Measurements from ENCODE around the gene PLXNB2. TPM values are rescaled to one million over a fixed set of nuclear protein-coding genes. Genes with fewer than 3 reads are reported as not detected.

PLXNB2 gene
- total and polyA plus RNA-seq, 4 experiments from 2014 or later, result 0.40 to 4.6 (median 2.8) TPM; not detected in 1

GRCh38 chr22:50319503-50319951, 12.1 kb upstream of the PLXNB2 start:
- H3K27me3 ChIP-seq (ENCODE audit: insufficient read depth, low read length), result no peaks in the 10 kb centered on the region
- Mint-ChIP-seq H3K27ac (no peak overlapping the region), H3K4me3 (peak overlapping the region in 1 of 8 donors; percentile 25), H3K4me1 (peaks cover 2 to 8% (median 5%) of the 10 kb centered on the region in 4 donors), H3K27me3 (no peaks in the 10 kb centered on the region), H3K36me3 (no peaks in the 10 kb centered on the region), H3K9me3 (no peaks in the 10 kb centered on the region)
- DNase-seq, result peak in 1 of 5 donors; percentile 27
- no peaks in the 10 kb centered on the region for H3K9me3 ChIP-seq (ENCODE audit: control insufficient read depth in 1 of 2, low read length in 2 of 2)
- peaks cover 9% of the 10 kb centered on the region for H3K4me1 ChIP-seq (ENCODE audit: insufficient read depth, low read length)
- H3K4me3 ChIP-seq (ENCODE audit: low read length in 2 of 2), result no peak overlapping the region
- ChIA-PET CTCF (ENCODE audit: partially characterized antibody) (no interaction called here), POLR2A (ENCODE audit: partially characterized antibody) (no interaction called here)
- no peaks in the 10 kb centered on the region for H3K36me3 ChIP-seq (ENCODE audit: insufficient read depth, low read length)
- intact Hi-C loops (cut with micrococcal nuclease), result no loop called here
- no peak overlapping the region for H3K27ac ChIP-seq (ENCODE audit: low read depth, low read length)

DNA sequence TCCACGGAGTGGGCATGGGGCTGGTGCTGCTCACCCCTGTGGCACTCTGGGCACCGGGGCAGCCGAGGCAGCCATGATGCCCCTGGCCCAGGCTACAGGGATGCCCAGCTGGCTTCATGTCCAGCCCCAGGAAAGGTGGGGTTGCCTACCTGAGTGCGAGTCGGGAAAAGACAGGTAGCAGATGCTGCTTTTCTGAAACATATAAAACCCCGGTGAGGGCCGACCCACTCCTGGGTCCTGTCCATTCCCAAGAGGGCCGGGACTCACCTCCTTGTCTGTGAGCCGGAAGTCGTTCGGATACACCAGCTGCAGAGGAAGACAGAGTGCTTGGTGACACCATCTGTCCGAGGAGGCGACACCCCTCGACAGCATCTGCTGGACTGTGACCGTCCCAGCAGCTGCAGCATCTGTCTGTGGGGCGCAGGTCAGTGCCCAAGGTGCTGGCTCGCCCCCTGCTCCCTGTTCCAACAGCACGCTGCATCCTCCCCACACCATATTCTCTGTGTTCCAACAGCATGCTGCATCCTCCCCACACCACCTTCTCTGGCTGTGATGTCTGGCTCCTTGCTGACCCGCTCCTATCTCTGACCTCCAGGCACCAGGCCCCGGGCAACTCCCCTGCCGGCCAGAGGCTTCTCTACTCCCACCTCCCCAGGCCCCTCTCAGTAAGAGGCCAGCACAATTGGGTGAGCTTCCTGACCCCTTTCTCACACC, 11.4 kb upstream of the PLXNB2 start:
- H3K27ac ChIP-seq (ENCODE audit: low read depth, low read length), result no peak overlapping the region
- H3K9me3 ChIP-seq (ENCODE audit: control insufficient read depth in 1 of 2, low read length in 2 of 2), result no peaks in the 10 kb centered on the region
- intact Hi-C loops (cut with micrococcal nuclease), result no loop called here
- H3K4me1 ChIP-seq (ENCODE audit: insufficient read depth, low read length), result peaks cover 16% of the 10 kb centered on the region
- Mint-ChIP-seq H3K9me3 (no peaks in the 10 kb centered on the region), H3K27me3 (no peaks in the 10 kb centered on the region), H3K36me3 (no peaks in the 10 kb centered on the region), H3K4me1 (peaks cover 6 to 15% (median 10%) of the 10 kb centered on the region in 4 donors), H3K27ac (peak overlapping the region in 1 of 7 donors; percentile 13), H3K4me3 (peak overlapping the region in 1 of 8 donors; percentile 25)
- ChIA-PET CTCF (ENCODE audit: partially characterized antibody) (no interaction called here), POLR2A (ENCODE audit: partially characterized antibody) (no interaction called here)
- H3K4me3 ChIP-seq (ENCODE audit: low read length in 2 of 2), result no peak overlapping the region
- H3K27me3 ChIP-seq (ENCODE audit: insufficient read depth, low read length), result no peaks in the 10 kb centered on the region
- no peaks in the 10 kb centered on the region for H3K36me3 ChIP-seq (ENCODE audit: insufficient read depth, low read length)
- peak in 1 of 5 donors; percentile 29 for DNase-seq

GRCh38 chr22:50318356-50318697, 10.9 kb upstream of the PLXNB2 start:
- ChIA-PET POLR2A (ENCODE audit: partially characterized antibody) (no interaction called here), CTCF (ENCODE audit: partially characterized antibody) (no interaction called here)
- H3K4me3 ChIP-seq (ENCODE audit: low read length in 2 of 2), result no peak overlapping the region
- DNase-seq, result no peak
- Mint-ChIP-seq H3K4me1 (peaks cover 6 to 18% (median 12%) of the 10 kb centered on the region in 4 donors), H3K27me3 (no peaks in the 10 kb centered on the region), H3K9me3 (no peaks in the 10 kb centered on the region), H3K27ac (no peak overlapping the region), H3K4me3 (no peak overlapping the region), H3K36me3 (no peaks in the 10 kb centered on the region)
- intact Hi-C loops (cut with micrococcal nuclease), result no loop called here
- H3K27ac ChIP-seq (ENCODE audit: low read depth, low read length), result no peak overlapping the region
- H3K36me3 ChIP-seq (ENCODE audit: insufficient read depth, low read length), result no peaks in the 10 kb centered on the region
- no peaks in the 10 kb centered on the region for H3K9me3 ChIP-seq (ENCODE audit: control insufficient read depth in 1 of 2, low read length in 2 of 2)
- H3K4me1 ChIP-seq (ENCODE audit: insufficient read depth, low read length), result peaks cover 19% of the 10 kb centered on the region
- no peaks in the 10 kb centered on the region for H3K27me3 ChIP-seq (ENCODE audit: insufficient read depth, low read length)

GRCh38 chr22:50317674-50318073, 10.2 kb upstream of the PLXNB2 start:
- CTCF ChIA-PET (ENCODE audit: partially characterized antibody), result interaction anchor here (1.0 kb wide), 1 partner anchor 9 kb away, joined by 3 read pairs; the partner anchor contains the start of gene DENND6B

DNA sequence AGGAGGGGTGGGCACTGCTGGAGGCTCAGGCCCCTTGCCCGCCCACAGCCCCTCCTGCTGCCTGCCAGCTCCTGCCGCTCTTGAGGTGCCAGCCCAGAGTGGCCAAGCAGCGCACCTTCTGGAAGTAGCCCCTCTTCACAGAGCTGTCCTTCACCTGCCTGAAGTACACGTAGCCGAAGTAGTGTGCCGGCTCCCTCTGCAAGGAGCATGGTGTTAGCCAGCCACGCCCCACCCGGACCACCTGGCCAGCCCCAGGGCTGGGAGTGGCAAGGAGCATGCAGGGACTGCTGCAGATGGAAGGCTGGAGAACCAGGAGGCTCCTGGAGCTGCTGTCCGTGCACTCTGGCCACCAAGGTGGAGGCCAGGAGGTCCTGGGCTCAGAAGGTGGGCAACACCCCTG, 9.7 kb upstream of the PLXNB2 start:
- Mint-ChIP-seq H3K36me3 (no peaks in the 10 kb centered on the region), H3K4me1 (peaks cover 6 to 18% (median 12%) of the 10 kb centered on the region in 4 donors), H3K27ac (peak overlapping the region in 1 of 7 donors; percentile 24), H3K4me3 (no peak overlapping the region), H3K27me3 (no peaks in the 10 kb centered on the region), H3K9me3 (no peaks in the 10 kb centered on the region)
- H3K4me3 ChIP-seq (ENCODE audit: low read length in 2 of 2), result no peak overlapping the region
- CTCF ChIA-PET (ENCODE audit: partially characterized antibody), result interaction anchor here (1.0 kb wide), 1 partner anchor 9 kb away, joined by 3 read pairs; the partner anchor contains the start of gene DENND6B
- intact Hi-C loops (cut with micrococcal nuclease), result no loop called here
- H3K9me3 ChIP-seq (ENCODE audit: control insufficient read depth in 1 of 2, low read length in 2 of 2), result no peaks in the 10 kb centered on the region
- POLR2A ChIA-PET (ENCODE audit: partially characterized antibody), result no interaction called here
- DNase-seq, result peak in 1 of 5 donors; percentile 26
- H3K27ac ChIP-seq (ENCODE audit: low read depth, low read length), result no peak overlapping the region
- H3K27me3 ChIP-seq (ENCODE audit: insufficient read depth, low read length), result no peaks in the 10 kb centered on the region
- no peaks in the 10 kb centered on the region for H3K36me3 ChIP-seq (ENCODE audit: insufficient read depth, low read length)
- H3K4me1 ChIP-seq (ENCODE audit: insufficient read depth, low read length), result peaks cover 19% of the 10 kb centered on the region

More at GRCh38 chr22:50317674-50318073, 10.2 kb upstream of the PLXNB2 start:
- Histone ChIP-seq H3K36me3 (ENCODE audit: insufficient read depth, low read length) (no peaks in the 10 kb centered on the region), H3K4me1 (ENCODE audit: insufficient read depth, low read length) (peaks cover 19% of the 10 kb centered on the region), H3K27ac (ENCODE audit: low read depth, low read length) (no peak overlapping the region), H3K4me3 (ENCODE audit: low read length in 2 of 2) (no peak overlapping the region), H3K27me3 (ENCODE audit: insufficient read depth, low read length) (no peaks in the 10 kb centered on the region), H3K9me3 (ENCODE audit: control insufficient read depth in 1 of 2, low read length in 2 of 2) (no peaks in the 10 kb centered on the region)
- POLR2A ChIA-PET (ENCODE audit: partially characterized antibody), result no interaction called here
- no peaks in the 10 kb centered on the region for H3K36me3 Mint-ChIP-seq
- peaks cover 6 to 18% (median 12%) of the 10 kb centered on the region in 4 donors for H3K4me1 Mint-ChIP-seq
- no peaks in the 10 kb centered on the region for H3K27me3 Mint-ChIP-seq
- peak in 1 of 5 donors; percentile 9 for DNase-seq
- no peak overlapping the region for H3K4me3 Mint-ChIP-seq
- H3K9me3 Mint-ChIP-seq, result no peaks in the 10 kb centered on the region
- peak overlapping the region in 1 of 7 donors; percentile 15 for H3K27ac Mint-ChIP-seq
- intact Hi-C loops (cut with micrococcal nuclease), result no loop called here

DNA sequence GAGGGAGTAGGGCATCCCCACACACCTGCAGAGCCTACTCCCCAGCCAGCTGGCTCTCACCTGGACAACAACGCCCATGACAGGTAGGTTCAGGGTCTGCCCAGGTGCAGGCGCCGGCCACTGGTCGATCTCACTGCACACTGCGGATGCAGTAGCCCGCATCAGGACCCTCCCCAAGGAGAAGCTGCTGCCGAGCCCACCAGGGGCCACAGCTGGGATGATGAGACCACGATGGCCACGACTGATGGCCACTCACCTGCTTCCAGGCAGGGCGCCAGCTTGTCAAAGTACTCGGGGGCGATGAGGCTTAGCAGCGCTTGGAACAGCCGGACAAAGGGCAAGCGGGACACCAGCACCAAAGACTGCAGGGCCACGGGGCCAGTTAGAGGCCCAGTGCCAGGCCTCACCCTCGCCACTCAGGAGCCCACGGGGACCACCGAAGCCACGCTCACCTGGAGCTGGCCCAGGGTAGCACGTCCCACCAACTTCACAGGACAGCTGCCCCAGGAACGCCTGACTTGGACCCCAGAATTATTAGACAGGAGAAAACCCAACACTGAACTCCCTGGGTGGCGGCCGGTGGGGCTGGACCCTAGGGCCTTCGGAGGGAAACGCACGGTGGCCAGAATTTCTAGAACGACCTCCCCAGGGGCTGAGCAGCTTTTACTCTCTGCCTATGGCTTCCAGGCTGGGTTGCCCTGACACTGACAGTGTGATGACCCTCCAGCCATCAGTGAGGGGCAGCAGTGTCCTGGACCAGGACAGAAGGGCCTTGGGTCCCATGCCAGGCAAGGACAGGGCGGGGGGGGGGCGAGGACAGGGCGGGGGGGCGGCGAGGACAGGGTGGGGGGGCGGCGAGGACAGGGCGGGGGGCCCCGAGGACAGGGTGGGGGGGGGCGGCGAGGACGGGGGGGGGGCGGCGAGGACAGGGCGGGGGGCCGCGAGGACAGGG, 8.9 kb upstream of the PLXNB2 start:
- H3K9me3 Mint-ChIP-seq, result no peaks in the 10 kb centered on the region

More for the DNA sequence above, 8.9 kb upstream of the PLXNB2 start:
- Mint-ChIP-seq H3K27ac (no peak overlapping the region), H3K4me1 (peaks cover 6 to 18% (median 12%) of the 10 kb centered on the region in 4 donors), H3K27me3 (no peaks in the 10 kb centered on the region), H3K36me3 (no peaks in the 10 kb centered on the region), H3K4me3 (no peak overlapping the region)
- H3K9me3 ChIP-seq (ENCODE audit: control insufficient read depth in 1 of 2, low read length in 2 of 2), result no peaks in the 10 kb centered on the region
- ChIA-PET CTCF (ENCODE audit: partially characterized antibody) (interaction anchor here (0.8 to 2.9 kb wide), 2 partner anchors 11 to 75 kb away, joined by 3 to 15 read pairs; partner anchors contain the start of gene DENND6B), POLR2A (ENCODE audit: partially characterized antibody) (interaction anchor here (2.7 kb wide), 1 partner anchor 8 kb away, joined by 9 read pairs; no protein-coding TSS in a partner anchor)
- H3K27ac ChIP-seq (ENCODE audit: low read depth, low read length), result no peak overlapping the region
- intact Hi-C loops (cut with micrococcal nuclease), result no loop called here
- DNase-seq, result peak in 1 of 5 donors; percentile 31
- H3K36me3 ChIP-seq (ENCODE audit: insufficient read depth, low read length), result no peaks in the 10 kb centered on the region
- H3K4me3 ChIP-seq (ENCODE audit: low read length in 2 of 2), result no peak overlapping the region
- peaks cover 19% of the 10 kb centered on the region for H3K4me1 ChIP-seq (ENCODE audit: insufficient read depth, low read length)
- no peaks in the 10 kb centered on the region for H3K27me3 ChIP-seq (ENCODE audit: insufficient read depth, low read length)

Data from CD4-positive, alpha-beta memory T cell (primary cell).